NB4 (cell line): ENCODE results near the gene PCSK2.

Source experiments
- MYC ChIP-seq: IDR thresholded peaks from 2 replicates; pipeline ENCODE4 v1.6.1; 2011; ENCODE audit warnings: low read depth, low read length
- TF ChIP-seq, protein P1 (sequence below): IDR thresholded peaks from one replicate; pipeline ENCODE4 v1.5.1; 2012; ENCODE audit warnings: low read depth, low read length

DNA sequence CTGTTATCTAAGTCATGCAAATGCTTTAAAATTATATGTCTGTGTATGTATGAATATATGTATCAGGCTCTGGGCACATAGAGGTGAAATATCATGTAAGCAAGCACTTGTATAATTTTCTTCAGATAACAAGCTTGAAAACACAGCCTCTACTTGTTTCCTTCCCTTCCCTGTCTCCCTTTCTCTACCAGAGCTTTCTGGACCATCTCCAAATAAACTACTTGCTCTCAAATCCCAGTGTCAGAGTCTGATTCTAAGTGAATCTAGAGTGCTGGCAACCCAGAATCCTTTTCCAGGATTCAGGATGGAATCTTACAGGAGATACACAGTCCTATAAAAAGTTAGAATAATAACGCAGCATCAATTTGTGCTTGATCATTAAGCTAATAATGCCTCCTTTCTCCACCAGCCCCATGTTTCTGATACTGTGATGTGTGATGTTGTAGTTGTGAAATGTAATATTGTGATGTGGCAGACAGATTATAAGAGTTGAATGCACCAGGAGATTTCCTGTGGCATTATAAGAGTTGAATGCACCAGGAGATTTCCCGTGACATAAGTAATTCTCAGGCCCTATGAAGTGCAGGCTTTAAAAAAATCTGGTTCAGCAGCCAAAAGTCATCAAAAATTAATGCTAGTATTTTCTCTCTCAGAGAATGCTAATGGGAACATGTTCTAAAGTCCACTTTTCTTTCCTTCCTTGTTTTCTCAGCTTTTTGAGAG is 89.6 kb downstream of the PCSK2 start:
- TF ChIP-seq, protein P1, sequence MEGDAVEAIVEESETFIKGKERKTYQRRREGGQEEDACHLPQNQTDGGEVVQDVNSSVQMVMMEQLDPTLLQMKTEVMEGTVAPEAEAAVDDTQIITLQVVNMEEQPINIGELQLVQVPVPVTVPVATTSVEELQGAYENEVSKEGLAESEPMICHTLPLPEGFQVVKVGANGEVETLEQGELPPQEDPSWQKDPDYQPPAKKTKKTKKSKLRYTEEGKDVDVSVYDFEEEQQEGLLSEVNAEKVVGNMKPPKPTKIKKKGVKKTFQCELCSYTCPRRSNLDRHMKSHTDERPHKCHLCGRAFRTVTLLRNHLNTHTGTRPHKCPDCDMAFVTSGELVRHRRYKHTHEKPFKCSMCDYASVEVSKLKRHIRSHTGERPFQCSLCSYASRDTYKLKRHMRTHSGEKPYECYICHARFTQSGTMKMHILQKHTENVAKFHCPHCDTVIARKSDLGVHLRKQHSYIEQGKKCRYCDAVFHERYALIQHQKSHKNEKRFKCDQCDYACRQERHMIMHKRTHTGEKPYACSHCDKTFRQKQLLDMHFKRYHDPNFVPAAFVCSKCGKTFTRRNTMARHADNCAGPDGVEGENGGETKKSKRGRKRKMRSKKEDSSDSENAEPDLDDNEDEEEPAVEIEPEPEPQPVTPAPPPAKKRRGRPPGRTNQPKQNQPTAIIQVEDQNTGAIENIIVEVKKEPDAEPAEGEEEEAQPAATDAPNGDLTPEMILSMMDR = no peak
- no peak for TF ChIP-seq MYC
